Uterus (tissue), 4 donors: ENCODE data around the gene PPM1A. TPM values are rescaled to one million over a fixed set of nuclear protein-coding genes. Genes with fewer than 3 reads are reported as not detected.

Experiments used
- DNase-seq, 2 donors: peaks; one replicate each; pipeline ENCODE4 v3.0.0-alpha.2; 2019 to 2020
- H3K27ac ChIP-seq, 2 donors: fragments of 200-600 bp; sonication (generic); 1 replicate in 1 of 2; 2 replicates in 1 of 2; pipeline ENCODE4 v1.5.1; 2016 to 2018
- H3K27me3 ChIP-seq, 2 donors: fragments of 200-600 bp; sonication (generic); one replicate each; pipeline ENCODE4 v1.5.1; 2018 to 2019; ENCODE audit warnings: control low read depth in 1 of 2
- H3K36me3 ChIP-seq, 2 donors: fragments of 200-600 bp; sonication (generic); one replicate each; pipeline ENCODE4 v1.5.1; 2019; ENCODE audit warnings: control low read depth in 1 of 2
- H3K4me1 ChIP-seq, 2 donors: fragments of 200-600 bp; sonication (generic); one replicate each; pipeline ENCODE4 v1.5.1; 2018 to 2019; ENCODE audit warnings: control low read depth in 1 of 2
- H3K4me3 ChIP-seq, 2 donors: fragments of 200-600 bp; sonication (generic); 1 replicate in 1 of 2; 2 replicates in 1 of 2; pipeline ENCODE4 v1.5.1; 2018 to 2019; ENCODE audit warnings: mild to moderate bottlenecking in 1 of 2
- H3K9me3 ChIP-seq, 2 donors: fragments of 200-600 bp; sonication (generic); one replicate each; pipeline ENCODE4 v1.5.1; 2019; ENCODE audit warnings: control low read depth in 1 of 2
- POLR2A ChIP-seq, 2 donors: fragments of 450-650 bp; IDR thresholded peaks; one replicate each; pipeline ENCODE4 v1.6.1; 2016; ENCODE audit warnings: antibody characterized with exemption in 2 of 2, mild to moderate bottlenecking in 1 of 2, moderate library complexity in 1 of 2
- intact Hi-C: fragments of 100-400 bp; cut with DNase I; formaldehyde crosslinking; loops from one replicate; pipeline ENCODE4 v1.15.1; 2023; ENCODE audit warnings: low total_unique reads
- total RNA-seq, 4 donors: library from RNA; depleted of rRNA in 3 of 4; stranded (reverse); fragments of >200 nt in 3 of 4; gene quantifications; one replicate each; pipeline versions ENCODE4 v1.1.0 to v1.2.4, GENCODE V29; 2014 to 2023
- TF ChIP-seq, protein P1 (sequence below), 4 experiments: fragments of 200-600 bp in 2 of 4; fragments of 450-650 bp in 2 of 4; sonication (generic) in 2 of 4; IDR thresholded peaks; one replicate each; pipeline ENCODE4 v1.5.1; 2016 to 2019; ENCODE audit warnings: antibody characterized with exemption in 4 of 4, mild to moderate bottlenecking in 2 of 4, moderate library complexity in 1 of 4
- donor health status: DM: yes; HTN: yes; CAD: no.

PPM1A gene
- total RNA-seq, 4 donors from 2014 or later, result 32.0 to 77.1 (median 52.8) TPM

DNA sequence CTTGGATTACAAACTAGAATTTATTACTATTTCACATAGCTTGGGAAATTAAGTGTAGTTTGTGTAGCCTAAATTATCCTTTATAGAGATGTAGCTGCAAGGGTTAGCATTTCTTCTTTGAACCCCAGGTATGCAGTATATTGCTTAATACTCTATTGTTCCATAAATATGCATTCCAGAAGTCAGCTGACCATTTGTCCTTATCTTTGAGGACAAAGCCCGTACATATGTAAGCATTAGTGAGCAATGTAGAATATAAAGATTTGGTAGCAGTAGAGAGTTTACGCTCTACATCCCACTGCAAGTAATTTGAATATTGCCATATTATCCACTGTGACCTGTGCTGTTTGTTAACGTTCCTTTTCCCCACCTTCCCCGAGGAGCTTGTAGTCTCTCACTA, 26.9 kb downstream of the PPM1A start:
- Histone ChIP-seq H3K27ac (no peak overlapping the region), H3K4me1 (no peaks in the 10 kb centered on the region), H3K36me3 (no peaks in the 10 kb centered on the region), H3K9me3 (no peaks in the 10 kb centered on the region), H3K4me3 (no peak overlapping the region), H3K27me3 (no peaks in the 10 kb centered on the region)
- TF ChIP-seq, protein P1, sequence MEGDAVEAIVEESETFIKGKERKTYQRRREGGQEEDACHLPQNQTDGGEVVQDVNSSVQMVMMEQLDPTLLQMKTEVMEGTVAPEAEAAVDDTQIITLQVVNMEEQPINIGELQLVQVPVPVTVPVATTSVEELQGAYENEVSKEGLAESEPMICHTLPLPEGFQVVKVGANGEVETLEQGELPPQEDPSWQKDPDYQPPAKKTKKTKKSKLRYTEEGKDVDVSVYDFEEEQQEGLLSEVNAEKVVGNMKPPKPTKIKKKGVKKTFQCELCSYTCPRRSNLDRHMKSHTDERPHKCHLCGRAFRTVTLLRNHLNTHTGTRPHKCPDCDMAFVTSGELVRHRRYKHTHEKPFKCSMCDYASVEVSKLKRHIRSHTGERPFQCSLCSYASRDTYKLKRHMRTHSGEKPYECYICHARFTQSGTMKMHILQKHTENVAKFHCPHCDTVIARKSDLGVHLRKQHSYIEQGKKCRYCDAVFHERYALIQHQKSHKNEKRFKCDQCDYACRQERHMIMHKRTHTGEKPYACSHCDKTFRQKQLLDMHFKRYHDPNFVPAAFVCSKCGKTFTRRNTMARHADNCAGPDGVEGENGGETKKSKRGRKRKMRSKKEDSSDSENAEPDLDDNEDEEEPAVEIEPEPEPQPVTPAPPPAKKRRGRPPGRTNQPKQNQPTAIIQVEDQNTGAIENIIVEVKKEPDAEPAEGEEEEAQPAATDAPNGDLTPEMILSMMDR (IDR thresholded peaks at IDR 0.05), result no peak
- no peak for TF ChIP-seq POLR2A (IDR thresholded peaks at IDR 0.05)
- intact Hi-C loops, result no loop called here
- DNase-seq, result no peak

DNA sequence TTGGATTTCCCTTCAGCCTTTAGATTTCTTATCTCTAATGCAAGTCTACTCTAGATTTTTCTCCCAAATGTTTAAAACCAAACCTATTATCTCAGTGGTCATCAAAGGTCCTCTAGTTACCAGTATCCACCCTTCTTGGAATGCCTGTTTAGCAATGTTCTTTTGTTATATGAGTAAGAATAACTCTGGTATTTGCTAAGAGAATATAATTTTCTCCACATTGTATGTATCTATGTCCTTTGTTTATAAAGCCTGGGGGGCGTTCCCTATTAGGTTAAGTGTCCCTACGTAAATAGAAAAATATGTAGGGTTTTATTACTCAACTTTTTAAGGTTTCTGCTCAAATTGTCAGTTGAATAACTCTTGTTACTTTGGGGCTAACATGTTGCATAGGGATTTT, 27.3 kb downstream of the PPM1A start:
- no peak for DNase-seq
- no peaks in the 10 kb centered on the region for H3K4me1 ChIP-seq
- no peak overlapping the region for H3K27ac ChIP-seq
- no peak overlapping the region for H3K4me3 ChIP-seq
- H3K27me3 ChIP-seq, result no peaks in the 10 kb centered on the region
- intact Hi-C loops, result no loop called here
- TF ChIP-seq POLR2A (IDR thresholded peaks at IDR 0.05), result no peak
- no peaks in the 10 kb centered on the region for H3K36me3 ChIP-seq
- H3K9me3 ChIP-seq, result no peaks in the 10 kb centered on the region

DNA sequence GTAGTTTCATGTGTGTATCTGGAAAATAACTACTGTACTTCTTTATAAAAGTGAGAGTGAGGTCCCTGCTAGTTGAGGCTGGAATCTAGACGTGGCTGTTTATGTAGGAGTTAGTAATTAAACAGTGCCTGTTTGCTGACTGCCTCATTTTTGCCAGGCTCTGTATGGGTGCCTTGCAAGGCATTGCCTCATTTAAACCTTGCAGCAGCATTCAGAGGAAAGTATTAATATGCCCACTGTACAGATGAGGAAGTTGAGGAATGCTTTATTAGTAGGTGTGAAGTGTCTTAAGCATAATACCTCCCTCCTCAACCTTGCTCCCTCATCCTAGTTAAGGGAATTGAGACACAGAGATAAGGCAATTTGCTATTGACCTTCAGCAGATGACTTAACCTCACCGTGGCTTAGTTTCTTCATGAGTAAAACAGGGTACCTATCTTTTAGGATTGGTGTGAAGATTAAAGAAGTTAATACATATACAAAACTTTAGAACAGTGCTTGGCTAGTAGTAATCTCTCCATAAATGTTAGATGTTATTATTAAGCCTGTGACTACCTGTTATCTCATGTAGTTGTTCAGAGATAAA, 28.7 kb downstream of the PPM1A start:
- Histone ChIP-seq H3K4me1 (no peaks in the 10 kb centered on the region), H3K9me3 (no peaks in the 10 kb centered on the region), H3K27me3 (no peaks in the 10 kb centered on the region), H3K27ac (no peak overlapping the region), H3K36me3 (no peaks in the 10 kb centered on the region), H3K4me3 (no peak overlapping the region)
- TF ChIP-seq POLR2A (IDR thresholded peaks at IDR 0.05), result no peak
- TF ChIP-seq, protein P1 (IDR thresholded peaks at IDR 0.05), result no peak
- DNase-seq, result no peak
- intact Hi-C loops, result no loop called here

DNA sequence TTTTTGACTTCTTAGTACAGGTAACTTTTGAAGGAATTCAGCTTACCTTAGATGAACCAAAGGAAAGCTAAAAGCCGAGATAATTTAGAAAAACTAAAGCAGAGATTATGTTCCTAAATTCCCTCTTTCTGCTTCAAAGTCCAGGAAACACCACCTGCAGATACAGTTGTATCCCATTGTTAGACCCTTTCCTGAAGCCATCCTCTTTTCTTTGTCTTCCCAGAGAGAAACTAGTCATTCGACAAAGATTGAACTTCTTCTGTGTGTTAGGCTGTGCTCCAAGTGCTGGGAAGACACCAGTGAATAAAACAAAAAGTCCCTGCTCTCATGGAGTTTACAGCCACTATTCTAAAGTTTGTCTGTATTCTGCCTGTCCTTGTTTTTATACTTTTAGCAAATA, 29.3 kb downstream of the PPM1A start:
- H3K9me3 ChIP-seq, result no peaks in the 10 kb centered on the region
- DNase-seq, result no peak
- no peak for TF ChIP-seq POLR2A (IDR thresholded peaks at IDR 0.05)
- TF ChIP-seq, protein P1 (IDR thresholded peaks at IDR 0.05), result no peak
- H3K4me3 ChIP-seq, result no peak overlapping the region
- H3K27me3 ChIP-seq, result no peaks in the 10 kb centered on the region
- intact Hi-C loops, result no loop called here
- no peaks in the 10 kb centered on the region for H3K36me3 ChIP-seq
- no peaks in the 10 kb centered on the region for H3K4me1 ChIP-seq
- H3K27ac ChIP-seq, result no peak overlapping the region

DNA sequence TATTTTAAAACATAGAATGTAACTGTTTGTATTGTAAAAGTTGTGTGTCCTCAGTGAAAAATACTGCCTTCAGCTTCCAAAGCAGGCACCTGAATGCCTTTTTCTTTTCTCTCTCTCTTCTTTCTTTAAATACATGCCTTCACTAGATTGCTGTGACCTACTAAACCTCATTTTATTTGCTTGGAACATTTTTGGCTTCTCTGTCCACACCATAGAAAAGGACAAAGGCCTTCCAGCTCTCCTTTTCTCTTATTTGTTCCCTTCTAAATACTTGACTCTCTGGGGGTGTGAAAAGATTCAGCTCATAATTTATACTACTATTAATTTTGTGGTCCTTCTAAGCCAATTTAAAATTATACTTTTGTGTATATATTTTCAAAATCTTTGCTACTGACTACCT, 38.4 kb downstream of the PPM1A start:
- TF ChIP-seq, protein P1 (IDR thresholded peaks at IDR 0.05), result no peak
- TF ChIP-seq POLR2A (IDR thresholded peaks at IDR 0.05), result no peak
- Histone ChIP-seq H3K9me3 (no peaks in the 10 kb centered on the region), H3K4me1 (no peaks in the 10 kb centered on the region), H3K4me3 (no peak overlapping the region), H3K27me3 (no peaks in the 10 kb centered on the region), H3K27ac (no peak overlapping the region), H3K36me3 (no peaks in the 10 kb centered on the region)
- intact Hi-C loops, result no loop called here
- no peak for DNase-seq

DNA sequence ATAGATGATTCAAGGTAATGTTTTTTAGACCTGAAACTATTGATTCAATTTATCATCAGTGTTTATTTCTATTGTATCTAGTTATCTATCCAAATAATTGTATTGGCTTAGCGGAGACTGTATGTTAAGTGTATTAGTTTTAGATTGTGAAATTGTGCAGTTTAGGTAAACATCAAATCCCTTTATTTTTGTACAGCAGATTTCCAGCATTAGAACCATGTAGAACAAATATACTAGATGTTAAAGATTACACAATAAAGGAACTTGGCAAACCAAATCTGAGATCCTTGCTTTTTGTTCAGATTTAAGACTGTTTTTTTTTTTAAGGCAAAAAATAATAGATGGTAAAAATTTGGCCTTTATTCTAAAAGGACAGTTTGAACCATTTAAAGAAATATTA, 39.3 kb downstream of the PPM1A start:
- H3K27me3 ChIP-seq, result no peaks in the 10 kb centered on the region
- TF ChIP-seq POLR2A (IDR thresholded peaks at IDR 0.05), result no peak
- TF ChIP-seq, protein P1 (IDR thresholded peaks at IDR 0.05), result no peak
- no peak overlapping the region for H3K27ac ChIP-seq
- no peaks in the 10 kb centered on the region for H3K9me3 ChIP-seq
- H3K36me3 ChIP-seq, result no peaks in the 10 kb centered on the region
- H3K4me1 ChIP-seq, result no peaks in the 10 kb centered on the region
- no peak overlapping the region for H3K4me3 ChIP-seq
- DNase-seq, result no peak
- intact Hi-C loops, result no loop called here
